ENCODE measurements around the gene CLTB. TPM values are rescaled to one million over a fixed set of nuclear protein-coding genes. Genes with fewer than 3 reads are reported as not detected.

Gene CLTB
- total and polyA plus RNA-seq, 2 of the 13 experiments (the other 11 are each of a cell fraction or from before 2014, with no cell fraction given), result 23.3 to 33.8 TPM

DNA sequence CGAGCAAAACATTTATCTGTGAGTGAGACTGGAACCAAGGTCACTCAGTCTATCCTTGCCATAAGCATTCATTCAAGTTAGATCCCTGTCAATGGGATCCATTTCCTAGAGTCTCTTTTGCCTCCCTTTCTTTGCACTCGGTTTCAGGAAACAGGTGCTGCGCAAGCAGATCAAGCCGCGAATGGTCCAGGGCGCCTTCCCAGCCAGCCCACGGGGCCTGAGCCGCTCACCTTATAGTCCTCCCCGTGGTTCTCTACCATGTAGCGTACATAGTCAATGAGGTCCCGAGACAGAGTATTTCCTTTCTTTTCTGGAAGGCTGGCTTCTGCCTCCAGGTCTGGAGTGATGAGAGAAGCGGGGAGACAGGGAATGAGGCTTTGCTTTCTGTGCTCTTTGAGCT, 31.3 kb downstream of the CLTB start:
- DNase-seq (ENCODE audit: low spot score) (no peak), FAIRE-seq (no peak), ATAC-seq (no peak)
- H3K9me3 ChIP-seq (ENCODE audit: low read length), result no peaks in the 10 kb centered on the region
- H3K4me3 ChIP-seq (replicated peaks in 1 of 3; ENCODE audit: insufficient read depth in 1 of 3, low read depth in 2 of 3, low read length in 3 of 3), result no peak overlapping the region
- peaks cover 18 to 55% of the 10 kb centered on the region in 2 experiments for H3K36me3 ChIP-seq (replicated peaks in 1 of 2; ENCODE audit: control insufficient read depth in 1 of 2, insufficient read depth in 2 of 2, low read length in 2 of 2)
- H3K4me2 ChIP-seq (ENCODE audit: low read depth, low read length), result no peak overlapping the region
- H4K20me1 ChIP-seq (ENCODE audit: insufficient read depth, low read length), result peaks cover 11% of the 10 kb centered on the region; the same call in 1 of the 2 replicates
- intact Hi-C loops (cut with micrococcal nuclease; ENCODE audit: unreplicated experiment) (no loop called here), in situ Hi-C loops (cut with HindIII; ENCODE audit: extremely low pct_ligation_motif_present, low pct_unique_long_range_greater_than_20kb) (no loop called here)
- ChIA-PET CTCF (ENCODE audit: low intra/inter-chr PET ratio, low total read pairs) (no interaction called here), POLR2A (no interaction called here)
- H3K27me3 ChIP-seq (ENCODE audit: control insufficient read depth in 1 of 2, insufficient read depth in 2 of 2, low read length in 2 of 2), result no peaks in the 10 kb centered on the region; a peak in 1 of 5 replicates
- TF ChIP-seq ZNF775 (CRISPR knock-in tag; IDR thresholded peaks at IDR 0.05; ENCODE audit: borderline replicate concordance), result no peak
- no peak for TF ChIP-seq ZNF367 (CRISPR knock-in tag; IDR thresholded peaks at IDR 0.05; ENCODE audit: borderline replicate concordance)
- TF ChIP-seq, protein P1, sequence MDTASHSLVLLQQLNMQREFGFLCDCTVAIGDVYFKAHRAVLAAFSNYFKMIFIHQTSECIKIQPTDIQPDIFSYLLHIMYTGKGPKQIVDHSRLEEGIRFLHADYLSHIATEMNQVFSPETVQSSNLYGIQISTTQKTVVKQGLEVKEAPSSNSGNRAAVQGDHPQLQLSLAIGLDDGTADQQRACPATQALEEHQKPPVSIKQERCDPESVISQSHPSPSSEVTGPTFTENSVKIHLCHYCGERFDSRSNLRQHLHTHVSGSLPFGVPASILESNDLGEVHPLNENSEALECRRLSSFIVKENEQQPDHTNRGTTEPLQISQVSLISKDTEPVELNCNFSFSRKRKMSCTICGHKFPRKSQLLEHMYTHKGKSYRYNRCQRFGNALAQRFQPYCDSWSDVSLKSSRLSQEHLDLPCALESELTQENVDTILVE (CRISPR knock-in tag; IDR thresholded peaks at IDR 0.05), result no peak
- no peak for TF ChIP-seq ZNF354B (CRISPR knock-in tag; IDR thresholded peaks at IDR 0.05)
- TF ChIP-seq, protein P2, sequence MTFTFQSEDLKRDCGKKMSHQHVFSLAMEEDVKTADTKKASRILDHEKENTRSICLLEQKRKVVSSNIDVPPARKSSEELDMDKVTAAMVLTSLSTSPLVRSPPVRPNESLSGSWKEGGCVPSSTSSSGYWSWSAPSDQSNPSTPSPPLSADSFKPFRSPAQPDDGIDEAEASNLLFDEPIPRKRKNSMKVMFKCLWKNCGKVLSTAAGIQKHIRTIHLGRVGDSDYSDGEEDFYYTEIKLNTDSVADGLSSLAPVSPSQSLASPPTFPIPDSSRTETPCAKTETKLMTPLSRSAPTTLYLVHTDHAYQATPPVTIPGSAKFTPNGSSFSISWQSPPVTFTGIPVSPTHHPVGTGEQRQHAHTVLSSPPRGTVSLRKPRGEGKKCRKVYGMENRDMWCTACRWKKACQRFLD (CRISPR knock-in tag; IDR thresholded peaks at IDR 0.05; ENCODE audit: borderline replicate concordance), result no peak
- no peak for TF ChIP-seq NFE2L2 (IDR thresholded peaks at IDR 0.05; ENCODE audit: low read length)
- no peak for TF ChIP-seq ZNF891 (CRISPR knock-in tag; IDR thresholded peaks at IDR 0.05)
- TF ChIP-seq ZNF225 (CRISPR knock-in tag; IDR thresholded peaks at IDR 0.05), result no peak
- no peak for TF ChIP-seq ZMYM2 (CRISPR knock-in tag; IDR thresholded peaks at IDR 0.05)
- TF ChIP-seq REXO4 (CRISPR knock-in tag; IDR thresholded peaks at IDR 0.05; ENCODE audit: borderline replicate concordance), result no peak
- TF ChIP-seq, protein P3, sequence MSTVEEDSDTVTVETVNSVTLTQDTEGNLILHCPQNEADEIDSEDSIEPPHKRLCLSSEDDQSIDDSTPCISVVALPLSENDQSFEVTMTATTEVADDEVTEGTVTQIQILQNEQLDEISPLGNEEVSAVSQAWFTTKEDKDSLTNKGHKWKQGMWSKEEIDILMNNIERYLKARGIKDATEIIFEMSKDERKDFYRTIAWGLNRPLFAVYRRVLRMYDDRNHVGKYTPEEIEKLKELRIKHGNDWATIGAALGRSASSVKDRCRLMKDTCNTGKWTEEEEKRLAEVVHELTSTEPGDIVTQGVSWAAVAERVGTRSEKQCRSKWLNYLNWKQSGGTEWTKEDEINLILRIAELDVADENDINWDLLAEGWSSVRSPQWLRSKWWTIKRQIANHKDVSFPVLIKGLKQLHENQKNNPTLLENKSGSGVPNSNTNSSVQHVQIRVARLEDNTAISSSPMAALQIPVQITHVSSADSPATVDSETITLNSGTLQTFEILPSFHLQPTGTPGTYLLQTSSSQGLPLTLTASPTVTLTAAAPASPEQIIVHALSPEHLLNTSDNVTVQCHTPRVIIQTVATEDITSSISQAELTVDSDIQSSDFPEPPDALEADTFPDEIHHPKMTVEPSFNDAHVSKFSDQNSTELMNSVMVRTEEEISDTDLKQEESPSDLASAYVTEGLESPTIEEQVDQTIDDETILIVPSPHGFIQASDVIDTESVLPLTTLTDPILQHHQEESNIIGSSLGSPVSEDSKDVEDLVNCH (CRISPR knock-in tag; IDR thresholded peaks at IDR 0.05), result no peak
- TF ChIP-seq ZNF207 (IDR thresholded peaks at IDR 0.05; ENCODE audit: borderline replicate concordance), result no peak
- TF ChIP-seq CREB1 (IDR thresholded peaks at IDR 0.05), result no peak
- no peak for TF ChIP-seq CREB1 (CRISPR knock-in tag; IDR thresholded peaks at IDR 0.05)
- no peak for TF ChIP-seq ZNF496 (CRISPR knock-in tag; IDR thresholded peaks at IDR 0.05; ENCODE audit: insufficient replicate concordance)
- no peak for TF ChIP-seq KMT2A (CRISPR knock-in tag; IDR thresholded peaks at IDR 0.05)
- peaks cover 42% of the 10 kb centered on the region for H3K79me2 ChIP-seq (ENCODE audit: insufficient read depth, low read length)
- no peak overlapping the region for H3K9ac ChIP-seq (ENCODE audit: insufficient read depth, low read depth, low read length)
- H3K27ac ChIP-seq (ENCODE audit: extremely low read length, insufficient read depth, low read length), result no peak overlapping the region
- peaks cover 26% of the 10 kb centered on the region for H3K4me1 ChIP-seq (ENCODE audit: insufficient read depth, low read length)
- no TSS peak for BruUV-seq (replicated peaks)
- H2AFZ ChIP-seq (ENCODE audit: low read length), result no peak overlapping the region
- 98% methylated on average over 12 of the region's 12 CpGs for WGBS (ENCODE audit: low lambda C conversion rate)

All from HepG2 (cell line).